ENCODE results near the gene CRB3.
"Not testable (repeated sequence)": the region's sequence is repeated elsewhere in the genome, so short reads cannot be mapped to it uniquely, and the experiment has no call there.

CRB3 gene

DNA sequence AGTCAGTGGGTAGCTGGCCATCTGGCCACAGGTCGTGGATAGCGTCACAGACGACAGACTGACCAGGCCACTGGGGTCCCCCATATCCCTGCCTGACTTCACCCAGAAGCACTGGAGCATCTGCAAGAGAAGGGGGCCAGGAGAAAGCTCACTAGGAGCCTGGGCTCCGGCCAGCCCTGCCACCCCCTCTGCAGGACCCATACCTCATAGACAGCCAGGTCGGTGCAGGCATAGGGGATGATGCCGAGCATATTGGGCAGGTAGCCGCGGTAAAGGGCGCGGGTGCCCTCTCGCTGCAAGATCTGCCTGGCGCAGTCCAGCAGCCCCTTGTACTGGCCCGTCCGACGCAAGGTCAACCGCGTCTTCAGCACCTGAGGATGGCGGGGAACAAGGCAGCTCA, 36.9 kb upstream of the CRB3 start:
- Histone ChIP-seq H3K27me3 (ENCODE audit: insufficient read depth, insufficient read length) (no peaks in the 10 kb centered on the region), H3K4me3 (ENCODE audit: insufficient read length, low read depth) (no peak overlapping the region), H3K36me3 (ENCODE audit: insufficient read depth, insufficient read length, low read length) (peaks cover 13% of the 10 kb centered on the region), H3K9me3 (ENCODE audit: insufficient read depth, low read length) (peaks cover 10% of the 10 kb centered on the region; the same call in 1 of the 2 replicates), H3K9ac (ENCODE audit: insufficient read length, low read depth) (no peak overlapping the region), H3K4me1 (ENCODE audit: insufficient read depth, insufficient read length) (peaks cover 7% of the 10 kb centered on the region)
- no peak for DNase-seq (ENCODE audit: low read depth, low spot score)
- TF ChIP-seq SUZ12 (IDR thresholded peaks at IDR 0.05; ENCODE audit: extremely low read depth, insufficient read depth, insufficient read length) = no peak
- TF ChIP-seq ZNF274 (IDR thresholded peaks at IDR 0.05; ENCODE audit: low read depth, low read length) = no peak
- TF ChIP-seq YY1 (IDR thresholded peaks at IDR 0.05; ENCODE audit: insufficient read depth, insufficient read length) = no peak

DNA sequence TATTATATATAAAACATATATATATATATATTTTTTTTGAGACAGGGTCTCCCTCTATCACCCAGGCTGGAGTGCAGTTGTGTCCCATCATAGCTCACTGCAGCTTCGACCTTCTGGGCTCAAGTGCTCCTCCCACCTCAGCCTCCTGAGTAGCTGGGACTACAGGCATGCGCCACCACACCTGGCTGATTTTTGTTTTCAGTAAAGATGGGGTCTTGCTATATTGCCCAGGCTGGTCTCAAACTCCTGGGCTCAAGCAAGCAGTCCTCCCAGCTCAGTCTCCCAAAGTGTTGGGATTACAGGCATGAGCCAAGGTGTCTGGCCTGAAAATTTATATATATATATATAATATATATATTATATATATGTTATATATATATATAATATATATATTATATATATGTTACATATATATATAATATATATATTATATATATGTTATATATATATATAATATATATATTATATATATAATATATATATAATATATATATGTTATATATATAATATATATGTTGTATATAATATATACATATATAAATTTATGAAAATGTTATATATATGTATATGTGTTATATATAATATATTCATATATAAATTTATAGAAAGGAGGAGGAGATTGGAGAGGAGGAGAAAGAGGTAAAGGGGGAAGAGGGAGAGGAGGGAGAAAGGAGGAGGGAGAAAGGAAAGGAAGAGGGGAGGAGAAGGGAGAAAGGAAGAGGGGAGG, 35.2 kb upstream of the CRB3 start:
- not testable (repeated sequence) for H3K9me3 ChIP-seq (ENCODE audit: insufficient read depth, low read length); H3K4me3 ChIP-seq (ENCODE audit: insufficient read length, low read depth); DNase-seq (ENCODE audit: low read depth, low spot score); H3K9ac ChIP-seq (ENCODE audit: insufficient read length, low read depth); H3K36me3 ChIP-seq (ENCODE audit: insufficient read depth, insufficient read length, low read length); H3K4me1 ChIP-seq (ENCODE audit: insufficient read depth, insufficient read length); H3K27me3 ChIP-seq (ENCODE audit: insufficient read depth, insufficient read length)

DNA sequence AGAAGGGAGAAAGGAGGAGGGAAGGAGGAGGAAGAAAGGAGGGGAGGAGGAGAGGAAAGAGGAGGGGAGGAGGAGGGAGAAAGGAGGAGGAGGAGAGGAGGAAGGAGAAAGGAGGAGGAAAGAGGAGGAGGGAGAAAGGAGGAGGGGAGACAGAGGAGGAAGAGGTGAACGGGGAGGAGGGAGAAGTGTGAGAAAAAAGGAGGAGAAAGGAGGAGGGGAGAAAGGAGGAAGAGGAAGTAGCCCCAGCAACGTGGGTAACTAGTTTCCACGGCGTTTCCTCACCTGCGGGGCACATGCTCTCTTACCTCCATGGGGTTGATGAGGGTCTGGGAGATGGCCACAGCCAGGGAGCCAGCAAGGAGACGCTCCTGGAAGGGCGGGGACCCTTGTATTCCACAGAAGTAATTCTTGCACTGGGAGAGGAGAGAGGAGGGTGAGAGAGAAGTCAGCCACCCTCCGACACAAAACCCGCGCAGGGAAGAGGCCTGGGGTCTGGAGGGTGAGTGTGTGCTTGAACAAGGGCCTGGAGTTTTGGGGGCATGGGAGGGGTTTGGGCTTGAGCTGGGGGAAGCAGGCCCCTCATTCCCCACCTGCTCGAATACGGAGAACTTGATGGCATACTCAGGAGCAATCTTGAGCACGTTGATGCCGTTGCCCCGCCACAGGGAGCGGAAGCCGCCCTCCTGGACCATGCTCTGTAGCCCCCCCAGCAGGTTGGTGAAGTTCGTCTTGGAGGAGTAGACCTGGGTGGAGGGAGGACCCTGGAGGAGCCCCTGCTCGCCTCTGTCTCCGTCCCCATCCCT, 34.5 kb upstream of the CRB3 start:
- Histone ChIP-seq H3K9ac (ENCODE audit: insufficient read length, low read depth) (no peak overlapping the region), H3K4me1 (ENCODE audit: insufficient read depth, insufficient read length) (peaks cover 2% of the 10 kb centered on the region)

DNA sequence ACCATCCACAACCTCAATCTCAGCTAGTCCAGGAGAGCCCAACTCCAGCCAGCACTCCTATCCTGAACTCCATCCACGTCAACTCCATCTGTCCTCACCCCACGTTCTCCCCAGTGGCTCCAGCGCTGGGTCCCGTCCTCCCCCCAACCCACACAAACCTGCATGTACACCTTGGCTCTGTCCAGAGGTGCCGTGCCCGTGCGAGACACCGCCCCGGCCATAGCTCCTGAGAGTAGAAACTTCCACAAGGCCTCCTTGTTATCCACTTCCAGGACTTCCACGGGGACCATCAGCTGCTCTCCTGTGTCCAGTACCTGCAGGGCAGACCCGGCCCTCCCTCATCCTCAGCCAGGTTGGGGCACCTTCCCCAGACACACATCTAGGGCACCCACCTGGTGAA, 32.2 kb upstream of the CRB3 start:
- no peaks in the 10 kb centered on the region for H3K36me3 ChIP-seq (ENCODE audit: insufficient read depth, insufficient read length, low read length)
- H3K27me3 ChIP-seq (ENCODE audit: insufficient read depth, insufficient read length) = no peaks in the 10 kb centered on the region
- H3K9ac ChIP-seq (ENCODE audit: insufficient read length, low read depth) = no peak overlapping the region
- no peak for TF ChIP-seq ZNF274 (IDR thresholded peaks at IDR 0.05; ENCODE audit: low read depth, low read length)
- TF ChIP-seq SUZ12 (IDR thresholded peaks at IDR 0.05; ENCODE audit: extremely low read depth, insufficient read depth, insufficient read length) = no peak
- TF ChIP-seq YY1 (IDR thresholded peaks at IDR 0.05; ENCODE audit: insufficient read depth, insufficient read length) = no peak
- no peak for DNase-seq (ENCODE audit: low read depth, low spot score)
- no peak overlapping the region for H3K4me3 ChIP-seq (ENCODE audit: insufficient read length, low read depth)
- no peaks in the 10 kb centered on the region for H3K4me1 ChIP-seq (ENCODE audit: insufficient read depth, insufficient read length)
- H3K9me3 ChIP-seq (ENCODE audit: insufficient read depth, low read length) = no peaks in the 10 kb centered on the region

More for the DNA sequence above, 34.5 kb upstream of the CRB3 start:
- TF ChIP-seq SUZ12 (IDR thresholded peaks at IDR 0.05; ENCODE audit: extremely low read depth, insufficient read depth, insufficient read length) (no peak), ZNF274 (IDR thresholded peaks at IDR 0.05; ENCODE audit: low read depth, low read length) (no peak), YY1 (IDR thresholded peaks at IDR 0.05; ENCODE audit: insufficient read depth, insufficient read length) (no peak)
- H3K27me3 ChIP-seq (ENCODE audit: insufficient read depth, insufficient read length) = no peaks in the 10 kb centered on the region
- DNase-seq (ENCODE audit: low read depth, low spot score) = no peak
- peaks cover 10% of the 10 kb centered on the region; the same call in 1 of the 2 replicates for H3K9me3 ChIP-seq (ENCODE audit: insufficient read depth, low read length)
- no peak overlapping the region for H3K4me3 ChIP-seq (ENCODE audit: insufficient read length, low read depth)
- no peaks in the 10 kb centered on the region for H3K36me3 ChIP-seq (ENCODE audit: insufficient read depth, insufficient read length, low read length)

DNA sequence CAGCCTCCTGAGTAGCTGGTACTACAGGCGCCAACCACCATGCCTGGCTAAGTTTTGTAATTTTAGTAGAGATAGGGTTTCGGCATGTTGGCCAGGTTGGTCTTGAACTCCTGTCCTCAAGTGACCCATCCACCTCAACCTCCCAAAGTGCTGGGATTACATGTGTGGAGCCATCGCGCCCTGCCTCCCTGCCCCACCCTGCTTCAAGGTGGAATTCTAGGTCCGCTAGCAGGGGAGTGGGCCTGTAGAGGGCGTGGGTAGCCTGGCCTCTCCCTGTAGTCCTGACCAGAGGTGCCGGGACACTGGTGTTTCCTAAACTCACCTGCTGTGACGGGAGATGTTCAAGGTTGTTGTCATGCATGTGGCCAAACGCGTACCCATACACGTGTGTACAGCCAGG, 30.9 kb upstream of the CRB3 start:
- no peaks in the 10 kb centered on the region for H3K36me3 ChIP-seq (ENCODE audit: insufficient read depth, insufficient read length, low read length)
- no peak for DNase-seq (ENCODE audit: low read depth, low spot score)
- TF ChIP-seq YY1 (IDR thresholded peaks at IDR 0.05; ENCODE audit: insufficient read depth, insufficient read length) (no peak), ZNF274 (IDR thresholded peaks at IDR 0.05; ENCODE audit: low read depth, low read length) (no peak), SUZ12 (IDR thresholded peaks at IDR 0.05; ENCODE audit: extremely low read depth, insufficient read depth, insufficient read length) (no peak)
- no peak overlapping the region for H3K9ac ChIP-seq (ENCODE audit: insufficient read length, low read depth)
- no peaks in the 10 kb centered on the region for H3K9me3 ChIP-seq (ENCODE audit: insufficient read depth, low read length)
- H3K4me1 ChIP-seq (ENCODE audit: insufficient read depth, insufficient read length) = no peaks in the 10 kb centered on the region
- no peak overlapping the region for H3K4me3 ChIP-seq (ENCODE audit: insufficient read length, low read depth)
- no peaks in the 10 kb centered on the region for H3K27me3 ChIP-seq (ENCODE audit: insufficient read depth, insufficient read length)

DNA sequence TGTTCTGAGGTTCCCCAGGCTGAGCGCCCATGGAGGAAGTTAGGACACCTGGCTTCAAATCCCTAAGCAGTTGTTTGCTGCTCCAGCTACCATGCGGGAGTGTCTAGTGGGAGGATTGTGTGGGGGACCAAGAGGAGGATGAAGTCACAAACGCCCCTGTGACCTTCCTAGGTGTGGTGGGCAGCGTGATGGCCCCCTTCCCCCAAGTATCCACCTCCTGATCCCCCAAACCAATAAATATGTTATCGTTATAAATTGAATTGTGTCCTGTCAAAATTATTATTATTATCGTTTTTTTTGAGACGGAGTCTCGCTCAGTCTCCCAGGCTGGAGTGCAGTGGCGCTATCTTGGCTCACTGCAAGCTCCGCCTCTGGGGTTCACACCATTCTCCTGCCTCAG, 30.4 kb upstream of the CRB3 start, which contains the start of gene SLC25A41:
TSS of gene SLC25A41 (minus strand) at position 101 of the 400 bp plus-strand sequence. CDS start at position 31, 70 bp downstream.
- no peak for DNase-seq (ENCODE audit: low read depth, low spot score)
- Histone ChIP-seq H3K4me1 (ENCODE audit: insufficient read depth, insufficient read length) (no peaks in the 10 kb centered on the region), H3K9ac (ENCODE audit: insufficient read length, low read depth) (no peak within 1 kb of the TSS), H3K9me3 (ENCODE audit: insufficient read depth, low read length) (no peaks in the 10 kb centered on the region), H3K27me3 (ENCODE audit: insufficient read depth, insufficient read length) (no peaks in the 10 kb centered on the region), H3K36me3 (ENCODE audit: insufficient read depth, insufficient read length, low read length) (no peaks in the 10 kb centered on the region), H3K4me3 (ENCODE audit: insufficient read length, low read depth) (no peak within 1 kb of the TSS)
- no peak for TF ChIP-seq ZNF274 (IDR thresholded peaks at IDR 0.05; ENCODE audit: low read depth, low read length)
- TF ChIP-seq YY1 (IDR thresholded peaks at IDR 0.05; ENCODE audit: insufficient read depth, insufficient read length) = no peak
- TF ChIP-seq SUZ12 (IDR thresholded peaks at IDR 0.05; ENCODE audit: extremely low read depth, insufficient read depth, insufficient read length) = no peak

DNA sequence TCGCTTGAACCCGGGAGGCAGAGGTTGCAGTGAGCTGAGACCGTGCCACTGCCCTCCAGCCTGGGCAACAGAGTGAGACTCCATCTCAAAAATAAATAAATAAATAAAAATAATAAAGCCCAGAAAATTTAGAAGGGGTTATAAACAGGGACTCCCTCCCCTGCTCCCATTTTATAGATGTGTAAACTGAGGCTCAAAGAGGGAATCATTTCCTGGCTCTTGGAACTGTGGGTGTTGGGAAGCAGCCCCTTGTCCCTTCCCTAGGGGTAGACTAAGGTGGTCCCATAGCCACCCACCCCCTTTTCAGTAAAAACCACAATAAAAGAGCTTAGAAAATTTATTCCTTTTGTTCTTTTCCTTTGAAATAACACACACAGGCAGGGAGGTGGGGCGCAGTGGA, 24.3 kb upstream of the CRB3 start:
- no peaks in the 10 kb centered on the region for H3K36me3 ChIP-seq (ENCODE audit: insufficient read depth, insufficient read length, low read length)
- no peak overlapping the region for H3K9ac ChIP-seq (ENCODE audit: insufficient read length, low read depth)
- H3K27me3 ChIP-seq (ENCODE audit: insufficient read depth, insufficient read length) = no peaks in the 10 kb centered on the region
- no peak overlapping the region for H3K4me3 ChIP-seq (ENCODE audit: insufficient read length, low read depth)
- no peaks in the 10 kb centered on the region for H3K4me1 ChIP-seq (ENCODE audit: insufficient read depth, insufficient read length)
- TF ChIP-seq YY1 (IDR thresholded peaks at IDR 0.05; ENCODE audit: insufficient read depth, insufficient read length) (no peak), SUZ12 (IDR thresholded peaks at IDR 0.05; ENCODE audit: extremely low read depth, insufficient read depth, insufficient read length) (no peak), ZNF274 (IDR thresholded peaks at IDR 0.05; ENCODE audit: low read depth, low read length) (no peak)
- H3K9me3 ChIP-seq (ENCODE audit: insufficient read depth, low read length) = no peaks in the 10 kb centered on the region
- no peak for DNase-seq (ENCODE audit: low read depth, low spot score)
